VCaP (cell line): ENCODE measurements around the gene DENND11.
"Not testable (repeated sequence)": the region's sequence is repeated elsewhere in the genome, so short reads cannot be mapped to it uniquely, and the experiment has no call there.

Experiments
- H3K27ac ChIP-seq: fragments of 450-650 bp; 2 replicates; pipeline ENCODE4 v1.5.1; 2017
- TF ChIP-seq, protein P1 (sequence below): fragments of 450-650 bp; conservative IDR thresholded peaks from 2 replicates; pipeline ENCODE4 v1.5.1; 2017; ENCODE audit warnings: mild to moderate bottlenecking, moderate library complexity

The DENND11 gene

DNA sequence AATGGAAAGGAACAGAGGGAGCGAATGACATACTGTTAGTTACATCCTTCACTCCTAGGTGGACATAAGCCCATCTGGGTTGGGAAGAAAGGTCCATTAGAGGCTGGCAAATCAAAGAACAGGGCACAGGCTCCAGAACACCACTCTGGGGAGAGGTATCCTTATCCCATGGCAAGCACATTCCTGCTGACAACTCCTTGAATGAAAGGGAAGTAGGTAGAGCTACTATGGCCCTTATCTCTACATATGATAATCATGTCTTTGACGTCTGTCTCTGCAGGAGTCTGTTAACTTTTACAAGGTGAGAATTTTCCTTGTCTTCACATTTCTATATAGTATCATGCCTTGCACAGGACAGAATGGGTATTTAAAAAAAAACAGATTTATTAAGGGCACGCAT lies 10.4 kb downstream of the DENND11 start:
- TF ChIP-seq, protein P1, sequence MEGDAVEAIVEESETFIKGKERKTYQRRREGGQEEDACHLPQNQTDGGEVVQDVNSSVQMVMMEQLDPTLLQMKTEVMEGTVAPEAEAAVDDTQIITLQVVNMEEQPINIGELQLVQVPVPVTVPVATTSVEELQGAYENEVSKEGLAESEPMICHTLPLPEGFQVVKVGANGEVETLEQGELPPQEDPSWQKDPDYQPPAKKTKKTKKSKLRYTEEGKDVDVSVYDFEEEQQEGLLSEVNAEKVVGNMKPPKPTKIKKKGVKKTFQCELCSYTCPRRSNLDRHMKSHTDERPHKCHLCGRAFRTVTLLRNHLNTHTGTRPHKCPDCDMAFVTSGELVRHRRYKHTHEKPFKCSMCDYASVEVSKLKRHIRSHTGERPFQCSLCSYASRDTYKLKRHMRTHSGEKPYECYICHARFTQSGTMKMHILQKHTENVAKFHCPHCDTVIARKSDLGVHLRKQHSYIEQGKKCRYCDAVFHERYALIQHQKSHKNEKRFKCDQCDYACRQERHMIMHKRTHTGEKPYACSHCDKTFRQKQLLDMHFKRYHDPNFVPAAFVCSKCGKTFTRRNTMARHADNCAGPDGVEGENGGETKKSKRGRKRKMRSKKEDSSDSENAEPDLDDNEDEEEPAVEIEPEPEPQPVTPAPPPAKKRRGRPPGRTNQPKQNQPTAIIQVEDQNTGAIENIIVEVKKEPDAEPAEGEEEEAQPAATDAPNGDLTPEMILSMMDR, result no peak
- no peak overlapping the region for H3K27ac ChIP-seq

GRCh38 chr7:141689072-141689825 lies 12.7 kb downstream of the DENND11 start:
- H3K27ac ChIP-seq, result not testable (repeated sequence)

- H3K27ac ChIP-seq, result no peak overlapping the region
- TF ChIP-seq, protein P1, result no peak
These were observed 13.9 kb downstream of the DENND11 start for GRCh38 chr7:141688043-141688442.

DNA sequence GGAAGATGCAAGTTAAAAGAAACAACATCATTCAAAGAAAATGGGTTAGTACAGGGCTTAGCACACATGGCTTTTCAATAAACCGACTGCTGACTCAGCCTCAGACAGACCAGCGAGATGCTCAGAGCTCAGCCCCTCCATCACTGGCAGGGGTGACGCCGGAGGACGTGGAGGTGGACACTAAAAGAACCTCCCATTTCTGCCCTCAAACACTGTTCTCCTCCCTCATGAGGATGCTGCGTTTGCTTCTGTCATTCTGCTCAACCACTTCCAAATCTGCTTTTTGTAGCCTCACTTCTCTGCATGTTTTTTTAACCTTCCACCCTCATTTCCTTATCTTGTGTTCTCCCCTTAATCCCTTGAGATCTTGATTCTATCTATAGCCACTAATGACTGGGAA lies 15.3 kb downstream of the DENND11 start:
- TF ChIP-seq, protein P1, result no peak

DNA sequence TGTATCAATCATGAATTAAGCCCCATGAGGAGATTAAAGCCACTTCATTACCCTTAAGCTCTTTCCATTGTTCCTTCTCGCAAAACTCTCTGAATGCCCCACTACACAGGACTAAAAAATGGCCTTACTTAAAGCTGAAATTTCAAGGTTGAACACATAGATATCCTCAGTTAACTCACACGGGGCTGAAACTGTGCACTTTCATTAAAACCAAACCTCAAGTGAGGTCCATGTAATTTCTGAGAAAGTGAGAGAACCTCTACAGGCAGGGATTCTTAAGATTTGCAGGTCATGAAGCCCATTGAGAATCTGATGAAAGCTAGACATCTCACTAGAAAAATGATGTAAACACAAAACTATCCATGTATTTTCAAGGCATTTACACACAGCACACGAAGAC lies 15.9 kb downstream of the DENND11 start:
- H3K27ac ChIP-seq, result no peak overlapping the region
- TF ChIP-seq, protein P1, result no peak

More for the DNA sequence above, 15.3 kb downstream of the DENND11 start:
- H3K27ac ChIP-seq, result no peak overlapping the region

- H3K27ac ChIP-seq, result no peak overlapping the region
- TF ChIP-seq, protein P1, result no peak
These were observed 16.5 kb downstream of the DENND11 start for GRCh38 chr7:141685285-141686023.

- H3K27ac ChIP-seq, result no peak overlapping the region
These were observed 23.0 kb downstream of the DENND11 start for GRCh38 chr7:141679014-141679413.

More at GRCh38 chr7:141679014-141679413, 23.0 kb downstream of the DENND11 start:
- TF ChIP-seq, protein P1, result no peak
